GM20431 (cell line): ENCODE measurements around the gene SLC35G6.

ENCODE experiments used
- in situ Hi-C: fragments of 300-500 bp; cut with MseI, MboI; formaldehyde crosslinking; loops from one replicate; pipeline ENCODE4 v1.15.0; 2020; ENCODE audit warnings: low sequenced_read_pairs; ENCODE audit not compliant: unreplicated experiment

Gene SLC35G6

DNA sequence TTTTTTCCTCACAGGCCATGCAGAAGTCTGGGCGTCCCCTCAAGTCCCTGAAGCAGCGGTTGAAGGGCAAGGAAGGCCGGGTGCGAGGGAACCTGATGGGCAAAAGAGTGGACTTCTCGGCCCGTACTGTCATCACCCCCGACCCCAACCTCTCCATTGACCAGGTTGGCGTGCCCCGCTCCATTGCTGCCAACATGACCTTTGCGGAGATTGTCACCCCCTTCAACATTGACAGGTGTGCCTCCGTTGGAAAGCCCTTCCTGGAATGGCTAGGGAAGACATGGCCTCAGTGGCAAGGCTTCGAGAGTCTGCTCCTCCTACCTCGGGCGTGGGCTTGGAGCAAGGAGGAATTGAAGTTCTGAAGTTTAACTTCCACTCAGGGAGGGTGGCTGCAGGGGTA lies 16.4 kb downstream of the SLC35G6 start:
- in situ Hi-C loops, result no loop called here

GRCh38 chr17:7499161-7499560 lies 17.9 kb downstream of the SLC35G6 start:
- in situ Hi-C loops, result no loop called here

DNA sequence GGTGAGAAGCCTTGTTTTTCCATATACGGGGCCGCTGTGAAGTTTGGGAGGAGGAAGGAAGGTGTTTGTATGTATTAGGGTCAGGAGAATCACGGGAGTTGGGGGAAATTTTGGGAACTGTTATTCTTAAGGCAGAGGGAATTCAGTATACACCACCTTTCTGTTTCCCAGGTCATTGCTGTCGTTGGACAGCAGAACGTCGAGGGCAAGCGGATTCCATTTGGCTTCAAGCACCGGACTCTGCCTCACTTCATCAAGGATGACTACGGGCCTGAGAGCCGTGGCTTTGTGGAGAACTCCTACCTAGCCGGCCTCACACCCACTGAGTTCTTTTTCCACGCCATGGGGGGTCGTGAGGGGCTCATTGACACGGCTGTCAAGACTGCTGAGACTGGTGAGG lies 20.5 kb downstream of the SLC35G6 start:
- in situ Hi-C loops, result no loop called here

GRCh38 chr17:7502171-7502847 lies 21.1 kb downstream of the SLC35G6 start:
- in situ Hi-C loops, result no loop called here

DNA sequence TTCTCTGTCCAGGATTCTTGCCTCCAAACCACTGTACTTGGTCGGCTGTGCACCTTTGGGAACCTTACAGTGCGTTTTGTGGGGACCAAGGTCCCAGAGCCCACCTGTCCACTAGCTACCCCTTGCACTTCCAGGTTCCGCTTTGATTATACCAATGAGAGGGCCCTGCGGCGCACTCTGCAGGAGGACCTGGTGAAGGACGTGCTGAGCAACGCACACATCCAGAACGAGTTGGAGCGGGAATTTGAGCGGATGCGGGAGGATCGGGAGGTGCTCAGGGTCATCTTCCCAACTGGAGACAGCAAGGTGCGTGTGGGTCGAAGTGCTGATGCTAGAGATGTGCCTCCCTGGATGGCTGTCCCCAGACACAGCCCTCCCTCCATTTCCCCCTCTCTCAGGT lies 21.7 kb downstream of the SLC35G6 start:
- in situ Hi-C loops, result no loop called here

- in situ Hi-C loops, result no loop called here
Measured at GRCh38 chr17:7503521-7503920, 22.3 kb downstream of the SLC35G6 start.

- in situ Hi-C loops, result no loop called here
Measured at GRCh38 chr17:7508145-7508544, 26.9 kb downstream of the SLC35G6 start.

GRCh38 chr17:7508846-7509245 lies 27.6 kb downstream of the SLC35G6 start:
- in situ Hi-C loops, result no loop called here

DNA sequence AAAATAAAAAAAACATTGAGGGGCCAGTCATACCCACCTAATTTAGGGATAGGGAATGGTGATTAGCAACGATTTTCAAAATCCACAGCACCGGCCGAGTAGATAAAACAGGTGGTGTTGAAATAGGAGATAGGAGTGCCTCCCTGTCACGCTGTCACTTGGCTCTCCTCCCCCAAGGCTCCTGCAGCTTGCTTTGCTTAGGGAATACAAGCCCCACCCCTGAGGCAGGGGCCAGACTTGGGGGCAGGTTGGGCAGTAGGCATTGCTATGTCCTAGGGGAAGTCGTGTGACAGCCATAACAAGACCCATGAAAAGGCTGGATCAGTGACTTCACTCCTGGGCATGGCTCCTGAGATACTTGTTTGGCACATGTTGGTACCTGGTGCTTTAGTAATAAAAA lies 28.7 kb downstream of the SLC35G6 start:
- in situ Hi-C loops, result loop anchor here (10.0 kb wide), 1 partner anchor 55 kb away; the partner anchor contains the start of gene SENP3

- in situ Hi-C loops, result loop anchor here (10.0 kb wide), 1 partner anchor 54 kb away; the partner anchor contains the start of gene SENP3
Measured at GRCh38 chr17:7511108-7511507, 29.9 kb downstream of the SLC35G6 start.

GRCh38 chr17:7512105-7512504 lies 30.9 kb downstream of the SLC35G6 start:
- in situ Hi-C loops, result loop anchor here (10.0 kb wide), 1 partner anchor 53 kb away; the partner anchor contains the start of gene SENP3

GRCh38 chr17:7512824-7513540 lies 31.7 kb downstream of the SLC35G6 start:
- in situ Hi-C loops, result loop anchor here (10.0 kb wide), 1 partner anchor 52 kb away; the partner anchor contains the start of gene SENP3

GRCh38 chr17:7513850-7514419 lies 32.7 kb downstream of the SLC35G6 start:
- in situ Hi-C loops, result loop anchor here (10.0 kb wide), 1 partner anchor 51 kb away; the partner anchor contains the start of gene SENP3

- in situ Hi-C loops, result loop anchor here (10.0 kb wide), 1 partner anchor 49 kb away; the partner anchor contains the start of gene SENP3
Measured at GRCh38 chr17:7515911-7516610, 34.8 kb downstream of the SLC35G6 start.

DNA sequence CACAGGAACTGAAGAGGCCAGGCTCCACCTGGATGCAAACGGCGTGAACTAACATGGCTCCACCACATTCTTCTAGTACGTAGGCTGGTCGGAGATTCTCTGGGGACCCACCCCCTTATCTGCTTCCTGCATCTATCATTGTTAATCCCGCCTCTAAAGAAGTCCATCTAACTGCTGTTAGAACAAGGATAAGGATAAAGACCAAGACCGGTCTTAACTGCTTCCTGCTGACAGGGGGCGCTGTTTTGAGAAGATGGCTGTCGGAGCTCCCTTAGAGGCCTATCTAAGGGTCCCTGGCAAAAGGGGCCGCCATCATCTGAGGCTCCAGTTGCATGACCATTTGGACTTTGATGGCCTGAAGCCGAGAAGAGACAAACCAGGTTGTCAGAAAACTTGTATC lies 41.8 kb downstream of the SLC35G6 start:
- in situ Hi-C loops, result no loop called here

GRCh38 chr17:7528842-7529241 lies 47.6 kb downstream of the SLC35G6 start:
- in situ Hi-C loops, result no loop called here

DNA sequence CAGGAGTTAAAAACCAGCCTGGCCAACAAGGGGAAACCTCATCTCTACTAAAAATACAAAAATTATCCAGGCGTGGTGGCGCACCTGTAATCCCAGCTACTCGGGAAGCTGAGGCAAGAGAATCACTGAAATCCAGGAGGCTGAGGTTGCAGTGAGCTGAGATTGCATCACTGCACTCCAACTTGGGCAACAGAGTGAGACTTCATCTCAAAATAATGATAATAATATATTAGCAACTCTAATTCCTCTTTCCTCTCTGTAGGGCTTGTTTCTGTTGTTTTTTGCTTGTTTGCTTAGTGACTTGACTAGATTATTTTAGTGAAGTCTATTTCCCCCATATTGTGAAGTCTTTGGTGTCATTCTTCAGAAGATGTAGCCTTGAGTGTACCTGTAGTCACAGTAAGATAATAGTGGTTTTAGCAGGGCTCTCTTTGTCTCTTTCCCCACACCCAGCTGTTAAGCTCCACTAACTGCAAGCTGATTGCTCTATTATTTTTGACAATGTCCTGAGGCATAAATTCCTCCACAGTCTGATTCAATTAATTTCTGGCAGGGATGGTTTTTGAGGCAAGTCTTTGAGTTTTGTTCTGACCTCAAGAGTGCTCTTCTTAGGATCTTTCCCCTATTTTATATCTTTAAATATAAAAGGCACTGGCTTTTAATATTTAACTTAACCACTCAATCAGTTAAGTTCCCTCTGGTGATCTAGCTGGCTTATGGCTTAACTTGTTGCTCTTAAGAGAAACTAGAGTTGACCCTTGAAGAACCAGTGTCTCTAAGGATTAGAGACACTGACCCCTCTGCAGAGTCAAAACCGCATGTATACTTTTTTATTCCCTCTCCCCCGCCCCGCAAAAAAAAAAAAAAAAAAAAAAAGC lies 49.0 kb downstream of the SLC35G6 start:
- in situ Hi-C loops, result no loop called here
